ENCODE data around the gene YAE1. TPM values are rescaled to one million over a fixed set of nuclear protein-coding genes. Genes with fewer than 3 reads are reported as not detected.

Gene YAE1
- polyA plus RNA-seq, 1 of the 3 experiments (the other 2 are of a cell fraction), result 30.7 TPM

DNA sequence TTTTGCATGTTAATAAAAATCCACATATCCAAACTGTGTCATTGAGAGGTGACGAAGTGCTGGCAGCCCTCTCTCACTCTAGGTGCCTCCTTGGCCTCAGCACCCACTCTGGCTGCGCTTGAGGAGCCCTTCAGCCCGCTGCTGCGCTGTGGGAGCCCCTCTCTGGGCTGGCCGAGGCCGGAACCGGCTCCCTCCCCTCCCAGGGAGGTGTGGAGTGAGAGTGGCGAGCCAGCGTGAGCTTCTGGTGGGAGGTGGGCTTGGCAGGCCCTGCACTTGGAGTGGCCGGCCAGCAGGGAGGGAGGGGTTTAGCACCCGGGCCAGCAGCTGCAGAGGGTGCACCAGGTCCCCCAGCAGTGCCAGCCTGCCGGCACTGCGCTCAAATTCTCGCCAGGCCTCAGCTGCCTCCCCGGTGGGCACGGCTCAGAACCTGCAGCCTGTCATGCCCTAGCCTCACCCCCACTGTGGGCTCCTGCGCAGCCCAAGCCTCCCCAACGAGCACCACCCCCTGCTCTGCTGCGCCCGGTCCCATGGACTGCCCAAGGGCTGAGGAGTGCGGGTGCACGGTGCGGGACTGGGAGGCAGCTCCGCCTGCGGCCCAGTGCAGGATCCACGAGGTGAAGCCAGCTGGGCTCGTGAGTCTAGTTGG, 11.1 kb downstream of the YAE1 start:
- Histone ChIP-seq H3K9me2 (no peaks in the 10 kb centered on the region), H3K9me3 (no peaks in the 10 kb centered on the region), H3K27me3 (ENCODE audit: insufficient read depth) (no peaks in the 10 kb centered on the region), H3F3A (replicated peaks; ENCODE audit: insufficient read depth) (peaks cover 18% of the 10 kb centered on the region), H3K4me3 (ENCODE audit: low read depth in 2 of 2, low read length in 1 of 2) (no peak overlapping the region), H4K20me1 (ENCODE audit: insufficient read depth) (no peaks in the 10 kb centered on the region), H3K36me3 (replicated peaks in 1 of 2; ENCODE audit: control insufficient read depth in 1 of 2, insufficient read depth in 2 of 2, low read length in 1 of 2) (peaks cover 23 to 26% of the 10 kb centered on the region in 2 experiments), H3K9ac (no peak overlapping the region), H3K79me2 (ENCODE audit: insufficient read depth) (no peaks in the 10 kb centered on the region), H2AFZ (ENCODE audit: low read depth) (no peak overlapping the region), H3K4me2 (no peak overlapping the region), H3K27ac (ENCODE audit: low read depth in 2 of 2, low read length in 1 of 2) (no peak overlapping the region), H3K4me1 (ENCODE audit: control insufficient read depth in 1 of 2, insufficient read depth in 2 of 2, low read depth in 1 of 2, low read length in 1 of 2) (no peaks in the 10 kb centered on the region)
- DNase-seq, result no peak
- TF ChIP-seq EZH2phosphoT487 (IDR thresholded peaks at IDR 0.05; ENCODE audit: borderline replicate concordance, low read depth), result no peak
- TF ChIP-seq RAD21 (IDR thresholded peaks at IDR 0.05; ENCODE audit: low read length), result no peak
- no peak for TF ChIP-seq SIN3A (IDR thresholded peaks at IDR 0.05; ENCODE audit: borderline replicate concordance, low read depth, low read length)
- no peak for TF ChIP-seq TCF12 (IDR thresholded peaks at IDR 0.05)
- CTCF ChIA-PET, result interaction anchor here (11.3 kb wide), 1 partner anchor 168 kb away, joined by 563 read pairs; no protein-coding TSS in a partner anchor
- POLR2A ChIA-PET, result interaction anchor here (1.3 to 1.6 kb wide), 2 partner anchors 11 to 169 kb away, joined by 4 to 5 read pairs; no protein-coding TSS in a partner anchor
- WGBS (ENCODE audit: low lambda C conversion rate), result 97% methylated on average over 16 of the region's 27 CpGs

DNA sequence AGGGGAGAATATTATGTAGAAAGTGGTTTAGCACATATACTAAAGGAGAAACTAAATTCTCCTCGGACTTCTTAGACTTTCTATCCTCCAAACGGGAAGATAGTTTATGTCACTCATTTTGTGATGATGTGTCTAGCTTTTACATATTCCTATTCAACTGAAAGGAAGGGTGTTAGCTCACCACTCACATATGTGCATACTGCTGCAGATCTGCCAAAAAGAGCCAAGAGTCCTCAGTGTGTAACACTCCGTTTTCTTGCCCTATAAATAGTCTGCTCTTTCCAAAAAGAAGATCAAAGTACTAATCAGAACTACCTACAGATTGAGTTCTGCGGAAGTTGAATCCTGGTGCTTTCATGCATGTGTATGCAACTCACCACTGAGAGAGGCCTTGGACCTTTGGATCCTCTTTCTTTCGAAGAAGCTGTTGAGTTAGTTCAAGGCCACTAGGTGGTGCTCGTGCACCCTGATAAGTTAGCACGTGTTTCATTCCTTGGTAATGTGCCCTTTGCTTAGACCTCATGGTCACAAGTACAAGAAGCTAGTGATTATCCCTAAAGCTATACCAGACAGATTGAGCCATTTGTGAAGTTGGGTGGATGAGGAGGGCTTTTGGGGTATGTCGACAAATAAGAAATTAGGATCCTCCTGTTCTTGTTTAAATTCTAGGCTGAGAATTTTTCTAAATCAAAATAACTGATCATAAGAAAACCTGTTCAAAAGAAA, 14.1 kb downstream of the YAE1 start:
- H3K27me3 ChIP-seq (ENCODE audit: insufficient read depth), result no peaks in the 10 kb centered on the region
- WGBS (ENCODE audit: low lambda C conversion rate), result 8% methylated on average over 8 of the region's 8 CpGs
- ChIA-PET POLR2A (interaction anchor here (0.9 to 1.6 kb wide), 4 partner anchors 13 to 166 kb away, joined by 4 to 13 read pairs (median 6); partner anchors contain the start of gene RALA), CTCF (interaction anchor here (0.6 to 11.3 kb wide), 88 partner anchors 9 to 554 kb away, joined by 3 to 563 read pairs (median 4); partner anchors contain the start of genes MPLKIP, RALA, SUGCT and YAE1)
- no peak overlapping the region for H3K9ac ChIP-seq
- no peak overlapping the region for H3K4me3 ChIP-seq (ENCODE audit: low read depth in 2 of 2, low read length in 1 of 2)
- H3K79me2 ChIP-seq (ENCODE audit: insufficient read depth), result no peaks in the 10 kb centered on the region
- peaks cover 13% of the 10 kb centered on the region for H3F3A ChIP-seq (replicated peaks; ENCODE audit: insufficient read depth)
- no peaks in the 10 kb centered on the region for H3K9me2 ChIP-seq
- H3K9me3 ChIP-seq, result no peaks in the 10 kb centered on the region
- peaks cover 5 to 7% of the 10 kb centered on the region in 2 experiments for H3K36me3 ChIP-seq (replicated peaks in 1 of 2; ENCODE audit: control insufficient read depth in 1 of 2, insufficient read depth in 2 of 2, low read length in 1 of 2)
- H4K20me1 ChIP-seq (ENCODE audit: insufficient read depth), result no peaks in the 10 kb centered on the region
- DNase-seq, result peak; percentile 88
- H2AFZ ChIP-seq (ENCODE audit: low read depth), result no peak overlapping the region
- H3K27ac ChIP-seq (ENCODE audit: low read depth in 2 of 2, low read length in 1 of 2), result 0 out of 4 replicates have a peak overlapping the region, but pooled peaks of 1 of the 2 experiments have one; percentile 6
- H3K4me1 ChIP-seq (ENCODE audit: control insufficient read depth in 1 of 2, insufficient read depth in 2 of 2, low read depth in 1 of 2, low read length in 1 of 2), result no peaks in the 10 kb centered on the region
- H3K4me2 ChIP-seq, result no peak overlapping the region
- TF ChIP-seq TEAD4 (IDR thresholded peaks at IDR 0.05; ENCODE audit: borderline replicate concordance, insufficient read depth) (no peak), POLR2AphosphoS5 (IDR thresholded peaks at IDR 0.05; ENCODE audit: low read depth, low read length) (peak; percentile 25; the same call in 1 of the 2 replicates), YY1 (IDR thresholded peaks at IDR 0.05; ENCODE audit: low read depth) (no peak), GABPA (IDR thresholded peaks at IDR 0.05; ENCODE audit: low read depth) (no peak), RAD21 (IDR thresholded peaks at IDR 0.05; ENCODE audit: low read length) (peak; percentile 100), RXRA (IDR thresholded peaks at IDR 0.05; ENCODE audit: borderline replicate concordance, low read depth) (no peak), SMC3 (IDR thresholded peaks at IDR 0.05; ENCODE audit: low read depth, low read length) (peak; percentile 97), CHD2 (IDR thresholded peaks at IDR 0.05; ENCODE audit: low read length, partially characterized antibody) (peak; percentile 46), RCOR1 (IDR thresholded peaks at IDR 0.05; ENCODE audit: low read length) (no peak), MXI1 (IDR thresholded peaks at IDR 0.05; ENCODE audit: low read depth, low read length) (peak; percentile 96), SIN3A (IDR thresholded peaks at IDR 0.05; ENCODE audit: borderline replicate concordance, low read depth, low read length) (0 out of 2 replicates have a peak, but pooled peaks have one; percentile 42), ELF1 (IDR thresholded peaks at IDR 0.05) (no peak)
- TF ChIP-seq, protein P1, sequence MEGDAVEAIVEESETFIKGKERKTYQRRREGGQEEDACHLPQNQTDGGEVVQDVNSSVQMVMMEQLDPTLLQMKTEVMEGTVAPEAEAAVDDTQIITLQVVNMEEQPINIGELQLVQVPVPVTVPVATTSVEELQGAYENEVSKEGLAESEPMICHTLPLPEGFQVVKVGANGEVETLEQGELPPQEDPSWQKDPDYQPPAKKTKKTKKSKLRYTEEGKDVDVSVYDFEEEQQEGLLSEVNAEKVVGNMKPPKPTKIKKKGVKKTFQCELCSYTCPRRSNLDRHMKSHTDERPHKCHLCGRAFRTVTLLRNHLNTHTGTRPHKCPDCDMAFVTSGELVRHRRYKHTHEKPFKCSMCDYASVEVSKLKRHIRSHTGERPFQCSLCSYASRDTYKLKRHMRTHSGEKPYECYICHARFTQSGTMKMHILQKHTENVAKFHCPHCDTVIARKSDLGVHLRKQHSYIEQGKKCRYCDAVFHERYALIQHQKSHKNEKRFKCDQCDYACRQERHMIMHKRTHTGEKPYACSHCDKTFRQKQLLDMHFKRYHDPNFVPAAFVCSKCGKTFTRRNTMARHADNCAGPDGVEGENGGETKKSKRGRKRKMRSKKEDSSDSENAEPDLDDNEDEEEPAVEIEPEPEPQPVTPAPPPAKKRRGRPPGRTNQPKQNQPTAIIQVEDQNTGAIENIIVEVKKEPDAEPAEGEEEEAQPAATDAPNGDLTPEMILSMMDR (IDR thresholded peaks at IDR 0.05), result peak; percentile 96
- TF ChIP-seq, protein P2, sequence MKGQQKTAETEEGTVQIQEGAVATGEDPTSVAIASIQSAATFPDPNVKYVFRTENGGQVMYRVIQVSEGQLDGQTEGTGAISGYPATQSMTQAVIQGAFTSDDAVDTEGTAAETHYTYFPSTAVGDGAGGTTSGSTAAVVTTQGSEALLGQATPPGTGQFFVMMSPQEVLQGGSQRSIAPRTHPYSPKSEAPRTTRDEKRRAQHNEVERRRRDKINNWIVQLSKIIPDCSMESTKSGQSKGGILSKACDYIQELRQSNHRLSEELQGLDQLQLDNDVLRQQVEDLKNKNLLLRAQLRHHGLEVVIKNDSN (IDR thresholded peaks at IDR 0.05; ENCODE audit: borderline replicate concordance, low read depth), result no peak; the same call in 1 of the 2 replicates
- TF ChIP-seq, protein P3, sequence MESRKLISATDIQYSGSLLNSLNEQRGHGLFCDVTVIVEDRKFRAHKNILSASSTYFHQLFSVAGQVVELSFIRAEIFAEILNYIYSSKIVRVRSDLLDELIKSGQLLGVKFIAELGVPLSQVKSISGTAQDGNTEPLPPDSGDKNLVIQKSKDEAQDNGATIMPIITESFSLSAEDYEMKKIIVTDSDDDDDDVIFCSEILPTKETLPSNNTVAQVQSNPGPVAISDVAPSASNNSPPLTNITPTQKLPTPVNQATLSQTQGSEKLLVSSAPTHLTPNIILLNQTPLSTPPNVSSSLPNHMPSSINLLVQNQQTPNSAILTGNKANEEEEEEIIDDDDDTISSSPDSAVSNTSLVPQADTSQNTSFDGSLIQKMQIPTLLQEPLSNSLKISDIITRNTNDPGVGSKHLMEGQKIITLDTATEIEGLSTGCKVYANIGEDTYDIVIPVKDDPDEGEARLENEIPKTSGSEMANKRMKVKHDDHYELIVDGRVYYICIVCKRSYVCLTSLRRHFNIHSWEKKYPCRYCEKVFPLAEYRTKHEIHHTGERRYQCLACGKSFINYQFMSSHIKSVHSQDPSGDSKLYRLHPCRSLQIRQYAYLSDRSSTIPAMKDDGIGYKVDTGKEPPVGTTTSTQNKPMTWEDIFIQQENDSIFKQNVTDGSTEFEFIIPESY (IDR thresholded peaks at IDR 0.05; ENCODE audit: borderline replicate concordance, low read depth), result no peak
- TF ChIP-seq, protein P4, sequence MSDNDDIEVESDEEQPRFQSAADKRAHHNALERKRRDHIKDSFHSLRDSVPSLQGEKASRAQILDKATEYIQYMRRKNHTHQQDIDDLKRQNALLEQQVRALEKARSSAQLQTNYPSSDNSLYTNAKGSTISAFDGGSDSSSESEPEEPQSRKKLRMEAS (IDR thresholded peaks at IDR 0.05; ENCODE audit: low read depth), result peak; percentile 97

Measured in SK-N-SH (cell line).